HEK293 (cell line): ENCODE measurements around the gene TSC22D1.

Source experiments
- CTCF ChIP-seq: fragments of 450-650 bp; formaldehyde crosslinking; IDR thresholded peaks from 2 replicates; pipeline ENCODE4 v1.5.1; 2016; ENCODE audit warnings: missing biosample characterization, missing genetic modification characterization
- EGR2 ChIP-seq: fragments of 450-650 bp; formaldehyde crosslinking; IDR thresholded peaks from 2 replicates; pipeline ENCODE4 v1.5.1; 2016; ENCODE audit warnings: low read depth, missing biosample characterization, missing genetic modification characterization
- GLI2 ChIP-seq: fragments of 450-650 bp; formaldehyde crosslinking; IDR thresholded peaks from 2 replicates; pipeline ENCODE4; 2017; ENCODE audit warnings: missing biosample characterization, missing genetic modification characterization, low read depth, borderline replicate concordance
- ZBTB17 ChIP-seq: fragments of 450-650 bp; formaldehyde crosslinking; IDR thresholded peaks from 2 replicates; pipeline ENCODE4 v1.5.1; 2016; ENCODE audit warnings: missing biosample characterization, missing genetic modification characterization
- ZBTB20 ChIP-seq: fragments of 450-650 bp; formaldehyde crosslinking; IDR thresholded peaks from 2 replicates; pipeline ENCODE4 v1.5.1; 2016; ENCODE audit warnings: missing biosample characterization, missing genetic modification characterization
- ZBTB49 ChIP-seq: fragments of 450-650 bp; formaldehyde crosslinking; IDR thresholded peaks from 2 replicates; pipeline ENCODE4 v1.5.1; 2016; ENCODE audit warnings: missing biosample characterization, missing genetic modification characterization, low read depth
- ZNF639 ChIP-seq: fragments of 450-650 bp; formaldehyde crosslinking; IDR thresholded peaks from 2 replicates; pipeline ENCODE4 v1.5.1; 2016; ENCODE audit warnings: missing biosample characterization, missing genetic modification characterization
- ZNF701 ChIP-seq: fragments of 450-650 bp; formaldehyde crosslinking; IDR thresholded peaks from 2 replicates; pipeline ENCODE4 v1.5.1; 2016; ENCODE audit warnings: missing biosample characterization, missing genetic modification characterization
- ZNF707 ChIP-seq: fragments of 450-650 bp; formaldehyde crosslinking; IDR thresholded peaks from 2 replicates; pipeline ENCODE4 v1.5.1; 2016; ENCODE audit warnings: missing biosample characterization, missing genetic modification characterization
- ZSCAN16 ChIP-seq: fragments of 450-650 bp; formaldehyde crosslinking; IDR thresholded peaks from 2 replicates; pipeline ENCODE4 v1.5.1; 2016; ENCODE audit warnings: missing biosample characterization, missing genetic modification characterization

- no peak for TF ChIP-seq GLI2 (tag by site-specific recombination)
- no peak for TF ChIP-seq ZNF639
- no peak for TF ChIP-seq EGR2 (tag by site-specific recombination)
- TF ChIP-seq CTCF (tag by site-specific recombination): no peak
- no peak for TF ChIP-seq ZBTB20 (tag by site-specific recombination)
- TF ChIP-seq ZNF701: no peak
- TF ChIP-seq ZNF707 (tag by site-specific recombination): no peak
- TF ChIP-seq ZSCAN16 (tag by site-specific recombination): no peak
- no peak for TF ChIP-seq ZBTB49 (tag by site-specific recombination)
- TF ChIP-seq ZBTB17: no peak
These were observed 30.0 kb downstream of the TSC22D1 start for GRCh38 chr13:44546164-44546563.
